NCI-H2196 treated with DMSO at 0.1 percent for 48 hours (cell line): ENCODE results near the gene USP22.

ENCODE experiments used
- DNase-seq: peaks from one replicate; lab custom pipeline; 2025; ENCODE audit not compliant: unreplicated experiment; lab: John Stamatoyannopoulos, UW

Gene USP22

GRCh38 chr17:20960871-20961270 is 81.9 kb downstream of the USP22 start:
- DNase-seq, result no peak

GRCh38 chr17:20955427-20956323 is 87.1 kb downstream of the USP22 start:
- DNase-seq, result no peak

GRCh38 chr17:20954794-20955193 is 88.0 kb downstream of the USP22 start:
- no peak for DNase-seq

- no peak for DNase-seq
Measured at GRCh38 chr17:20952183-20952582, 90.6 kb downstream of the USP22 start.
